Hepatocyte (in vitro differentiated cells): ENCODE measurements around the gene EPHA8.

ENCODE experiments used
- CTCF ChIP-seq: fragments of 200-600 bp; sonication (generic); IDR thresholded peaks from 2 replicates; pipeline ENCODE4 v1.5.1; 2016; ENCODE audit warnings: antibody characterized with exemption, mild to moderate bottlenecking; ENCODE audit not compliant: poor library complexity
- EZH2 ChIP-seq: fragments of 200-600 bp; sonication (generic); IDR thresholded peaks from 2 replicates; pipeline ENCODE4 v1.6.1; 2016; ENCODE audit warnings: antibody characterized with exemption, mild to moderate bottlenecking, borderline replicate concordance
- EZH2phosphoT487 ChIP-seq: fragments of 200-600 bp; sonication (generic); IDR thresholded peaks from one replicate; pipeline ENCODE4 v1.6.1; 2018; ENCODE audit warnings: antibody characterized with exemption, mild to moderate bottlenecking, low read depth, moderate library complexity; ENCODE audit not compliant: unreplicated experiment, severe bottlenecking

- TF ChIP-seq CTCF (no peak), EZH2phosphoT487 (no peak), EZH2 (no peak)
Observed at GRCh38 chr1:22621761-22622160, 58.5 kb downstream of the EPHA8 start.
